Measurements from ENCODE around the gene LMAN2.

- TF ChIP-seq POLR2AphosphoS5 (IDR thresholded peaks at IDR 0.05; ENCODE audit: low read depth, low read length) (no peak), EZH2 (IDR thresholded peaks at IDR 0.05) (no peak), CTCF (IDR thresholded peaks at IDR 0.05 in 2 of 3, conservative IDR thresholded peaks at IDR 0.05 in 1 of 3; ENCODE audit: borderline replicate concordance in 1 of 3, insufficient read depth in 1 of 3, low read depth in 2 of 3, low read length in 2 of 3) (no peak), JUND (IDR thresholded peaks at IDR 0.05) (no peak), SP1 (IDR thresholded peaks at IDR 0.05; ENCODE audit: low read depth) (no peak), ZNF274 (IDR thresholded peaks at IDR 0.05; ENCODE audit: low read depth, low read length) (no peak), SIN3A (IDR thresholded peaks at IDR 0.05; ENCODE audit: low read depth) (no peak), MAX (IDR thresholded peaks at IDR 0.05) (no peak), CEBPB (IDR thresholded peaks at IDR 0.05; ENCODE audit: low read depth) (no peak), EZH2phosphoT487 (IDR thresholded peaks at IDR 0.05; ENCODE audit: borderline replicate concordance) (no peak), POLR2A (IDR thresholded peaks at IDR 0.05; ENCODE audit: borderline replicate concordance, extremely low read depth, insufficient read depth, insufficient read length) (no peak)
These were observed 18.6 kb downstream of the LMAN2 start for GRCh38 chr5:177332896-177333260.
